ENCODE data around the gene COMMD6.

COMMD6 gene

GRCh38 chr13:75486146-75487062 is 51.2 kb downstream of the COMMD6 start:
- in situ Hi-C loops (cut with MboI; ENCODE audit: low pct_unique_long_range_greater_than_20kb, low sequenced_read_pairs, unreplicated experiment): no loop called here
- TF ChIP-seq CTCF (IDR thresholded peaks at IDR 0.05; ENCODE audit: extremely low read depth, insufficient read depth, missing control alignments): no peak
- DNase-seq (ENCODE audit: low spot score): no peak

DNA sequence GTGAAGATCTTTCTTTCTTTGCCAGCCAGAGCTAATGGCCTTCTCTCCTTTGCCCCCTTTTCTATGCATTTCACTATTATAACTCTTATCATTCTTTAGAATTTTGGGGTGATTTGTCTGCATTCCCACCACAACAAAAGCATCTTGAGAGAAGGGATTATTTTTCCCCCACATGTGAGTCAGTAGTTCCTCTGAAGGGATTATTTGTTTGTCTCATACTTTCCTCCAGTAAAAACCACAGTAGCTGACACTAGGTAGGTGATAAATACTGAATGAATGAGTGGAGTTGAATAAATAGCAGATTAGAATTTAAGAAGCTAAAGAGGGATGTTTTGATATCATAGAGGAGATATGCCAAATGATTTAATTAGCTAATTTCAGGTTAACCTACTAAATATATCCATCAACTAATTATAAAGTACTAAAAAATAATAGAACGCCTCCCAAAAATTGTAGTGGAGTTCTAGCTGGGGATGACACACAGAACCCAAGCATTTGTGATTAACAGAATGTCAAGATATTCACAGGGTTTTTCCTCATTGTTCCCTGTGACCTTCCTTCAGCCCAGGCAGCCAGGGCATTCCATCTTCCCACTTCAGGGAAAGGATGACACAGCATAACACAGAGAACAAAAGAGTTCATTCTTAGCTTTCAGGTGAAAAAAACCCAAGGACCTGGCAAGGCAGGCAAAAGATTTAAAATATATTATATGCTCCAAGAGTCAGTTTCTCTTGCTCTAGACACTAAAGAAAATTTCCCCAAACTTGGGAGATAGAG is 52.2 kb downstream of the COMMD6 start:
- no peak for TF ChIP-seq CTCF (IDR thresholded peaks at IDR 0.05; ENCODE audit: extremely low read depth, insufficient read depth, missing control alignments)
- in situ Hi-C loops (cut with MboI; ENCODE audit: low pct_unique_long_range_greater_than_20kb, low sequenced_read_pairs, unreplicated experiment): no loop called here
- no peak for DNase-seq (ENCODE audit: low spot score)

GRCh38 chr13:75482820-75483079 is 54.9 kb downstream of the COMMD6 start:
- in situ Hi-C loops (cut with MboI; ENCODE audit: low pct_unique_long_range_greater_than_20kb, low sequenced_read_pairs, unreplicated experiment): no loop called here
- no peak for TF ChIP-seq CTCF (IDR thresholded peaks at IDR 0.05; ENCODE audit: extremely low read depth, insufficient read depth, missing control alignments)
- DNase-seq (ENCODE audit: low spot score): no peak

- peak; percentile 80 for DNase-seq (ENCODE audit: low spot score)
- TF ChIP-seq CTCF (IDR thresholded peaks at IDR 0.05; ENCODE audit: extremely low read depth, insufficient read depth, missing control alignments): peak; percentile 82
- in situ Hi-C loops (cut with MboI; ENCODE audit: low pct_unique_long_range_greater_than_20kb, low sequenced_read_pairs, unreplicated experiment): no loop called here
Measured at GRCh38 chr13:75482070-75482819, 55.4 kb downstream of the COMMD6 start, which contains the start of gene TBC1D4. TBC1D4 (minus strand) TSS chr13:75482169; CDS start chr13:75481767, 402 bp downstream.

GRCh38 chr13:75481176-75482069 is 56.2 kb downstream of the COMMD6 start:
- DNase-seq (ENCODE audit: low spot score): peak; percentile 40
- no peak for TF ChIP-seq CTCF (IDR thresholded peaks at IDR 0.05; ENCODE audit: extremely low read depth, insufficient read depth, missing control alignments)
- in situ Hi-C loops (cut with MboI; ENCODE audit: low pct_unique_long_range_greater_than_20kb, low sequenced_read_pairs, unreplicated experiment): no loop called here

All from GM13977 (cell line).